GM12878 (cell line): ENCODE results near the gene KAT2A. TPM values are rescaled to one million over a fixed set of nuclear protein-coding genes. Genes with fewer than 3 reads are reported as not detected.

Experiments used
- ATAC-seq: fragments of 200-7000 bp; cut with Tn5 transposase; 3 replicates; pipeline ENCODE4 v1.9.1; 2020; ENCODE audit warnings: mild to moderate bottlenecking, moderate library complexity
- BruUV-seq: library from RNA; stranded (reverse); fragments of 400-500 nt; replicated peaks from 2 replicates; lab custom pipeline; 2021; lab: Mats Ljungman, UMichigan
- CTCF ChIA-PET: fragments of 300-600 bp; sonication (Branson Sonifier 250); formaldehyde crosslinking; extraction: SDS; loops from one replicate; lab custom pipeline; 2021; ENCODE audit warnings: inconsistent platforms; lab: Yijun Ruan, JAX
- POLR2A ChIA-PET: fragments of 350-600 bp; formaldehyde crosslinking; extraction: SDS; loops from one replicate; lab custom pipeline; 2021; ENCODE audit warnings: inconsistent platforms; lab: Charles Lee
- RAD21 ChIA-PET: fragments of 300-600 bp; sonication (Branson Sonifier 250); formaldehyde crosslinking; loops from one replicate; lab custom pipeline; 2023; ENCODE audit warnings: antibody characterized with exemption; ENCODE audit not compliant: unreplicated experiment; lab: Charles Lee
- SMC1A ChIA-PET: fragments of 300-600 bp; sonication (Branson Sonifier 250); formaldehyde crosslinking; loops from one replicate; lab custom pipeline; 2023; ENCODE audit not compliant: unreplicated experiment, uncharacterized antibody; lab: Charles Lee
- DNase-seq: peaks from one replicate; pipeline ENCODE4 v3.0.0-alpha.2; 2011; ENCODE audit warnings: low read depth, low spot score
- FAIRE-seq: peaks from 3 replicates; lab custom pipeline; 2011; peaks lifted over from hg19 to GRCh38; lab: Jason Lieb, UNC
- H2AFZ ChIP-seq: 2 replicates; pipeline ENCODE4 v1.6.0; 2011; ENCODE audit warnings: low read depth, low read length, control low read depth; ENCODE audit not compliant: control insufficient read depth
- H3K27ac ChIP-seq: 2 replicates; pipeline ENCODE4 v1.5.1; 2011; ENCODE audit warnings: control low read depth; ENCODE audit not compliant: control insufficient read depth, insufficient read depth
- H3K27me3 ChIP-seq, 2 experiments: replicated peaks in 1 of 2; 2 replicates each; pipeline versions ENCODE4 v1.6.0 to v1.6.1; 2011; ENCODE audit warnings: low read length in 1 of 2; ENCODE audit not compliant: control insufficient read depth in 2 of 2, insufficient read depth in 2 of 2
- H3K36me3 ChIP-seq, 2 experiments: 2 replicates each; pipeline ENCODE4 v1.5.1; 2011; ENCODE audit warnings: low read length in 1 of 2; ENCODE audit not compliant: control insufficient read depth in 2 of 2, insufficient read depth in 2 of 2
- H3K4me1 ChIP-seq: 2 replicates; pipeline ENCODE4 v1.6.1; 2011; ENCODE audit warnings: mild to moderate bottlenecking, low read length, moderate library complexity, mixed read lengths; ENCODE audit not compliant: control insufficient read depth, insufficient read depth
- H3K4me2 ChIP-seq: 2 replicates; pipeline ENCODE4 v1.6.0; 2011; ENCODE audit warnings: control low read depth; ENCODE audit not compliant: control insufficient read depth, insufficient read depth
- H3K4me3 ChIP-seq: fragments of 200-600 bp; sonication (generic); 2 replicates; pipeline ENCODE4 v1.5.1; 2016
- H3K79me2 ChIP-seq: 2 replicates; pipeline ENCODE4 v1.6.0; 2011; ENCODE audit warnings: low read length; ENCODE audit not compliant: control insufficient read depth, insufficient read depth
- H3K9ac ChIP-seq: 2 replicates; pipeline ENCODE4 v1.8.0; 2011; ENCODE audit warnings: low read length, control low read depth, mixed read lengths; ENCODE audit not compliant: control insufficient read depth, insufficient read depth
- H3K9me3 ChIP-seq: replicated peaks from 3 replicates; pipeline ENCODE4 v1.5.1; 2011; ENCODE audit warnings: mild to moderate bottlenecking, low read length; ENCODE audit not compliant: control insufficient read depth, insufficient read depth
- H4K20me1 ChIP-seq: 2 replicates; pipeline ENCODE4 v1.6.0; 2011; ENCODE audit not compliant: control insufficient read depth, insufficient read depth
- ATF7 ChIP-seq: fragments of 450-650 bp; IDR thresholded peaks from 2 replicates; pipeline ENCODE4 v1.6.1; 2016; ENCODE audit warnings: low read depth, mild to moderate bottlenecking
- CEBPB ChIP-seq, 2 experiments: fragments of 150-350 bp in 1 of 2; IDR thresholded peaks; 2 replicates each; pipeline ENCODE4 v1.6.1; 2012 to 2014; ENCODE audit warnings: low read depth in 2 of 2, low read length in 2 of 2, borderline replicate concordance in 1 of 2, inconsistent platforms in 1 of 2
- IKZF2 ChIP-seq, 2 experiments: fragments of 450-650 bp; IDR thresholded peaks; 2 replicates each; pipeline ENCODE4 v1.6.1; 2017; ENCODE audit warnings: mild to moderate bottlenecking in 2 of 2, moderate library complexity in 2 of 2
- NR2C2 ChIP-seq: IDR thresholded peaks from 2 replicates; pipeline ENCODE4 v1.6.1; 2011; ENCODE audit warnings: borderline replicate concordance, low read depth; ENCODE audit not compliant: control insufficient read depth, insufficient read length
- ZBTB4 ChIP-seq: fragments of 450-650 bp; formaldehyde crosslinking; IDR thresholded peaks from 2 replicates; pipeline ENCODE4 v1.4.0; 2022; ENCODE audit warnings: mild to moderate bottlenecking, moderate library complexity
- WGBS: methylation state at CpG from one replicate; pipeline ENCODE4 v1.1.6; 2016; ENCODE audit warnings: low lambda C conversion rate; ENCODE audit not compliant: insufficient replicate concordance, insufficient coverage; ENCODE audit errors: missing lambda C conversion rate; 5-methylcytosine and 5-hydroxymethylcytosine counted together
- in situ Hi-C: fragments of 300-500 bp; cut with MboI; formaldehyde crosslinking; loops from 9 replicates; pipeline ENCODE4 v1.14.3; 2018; ENCODE audit warnings: mixed read lengths
- intact Hi-C: fragments of 100-400 bp; cut with micrococcal nuclease; formaldehyde crosslinking; loops from one replicate; pipeline ENCODE4 v1.14.2; 2022; ENCODE audit not compliant: unreplicated experiment
- polyA plus RNA-seq, 11 experiments: library from polyadenylated mRNA; depleted of rRNA in 4 of 11; unstranded in 6 of 11; stranded (reverse) in 5 of 11; fragments of >200 nt; fragmentation: Nextera tagmentation in 4 of 11; fragmentation: Illumina TruSeq in 1 of 11; extraction: Ambion mirVana in 4 of 11; extraction: Trizol in 1 of 11; gene quantifications; 1 replicate in 1 of 11; 2 replicates in 10 of 11; pipeline versions ENCODE4 v1.2.1 to v1.2.3, GENCODE V29; 2011 to 2016; ENCODE audit warnings: inconsistent platforms in 2 of 11, missing spikeins in 2 of 11, low read depth in 1 of 11
- total RNA-seq, 4 experiments: library from RNA; depleted of rRNA in 3 of 4; stranded (reverse); fragments of >200 nt in 3 of 4; fragmentation: Illumina TruSeq in 1 of 4; extraction: Trizol in 1 of 4; gene quantifications; 2 replicates each; pipeline versions ENCODE4 v1.2.1 to v1.2.3, GENCODE V29; 2013 to 2021
- TF ChIP-seq, protein P1 (sequence below): fragments of 450-650 bp; formaldehyde crosslinking; IDR thresholded peaks from 2 replicates; pipeline ENCODE4 v1.4.0; 2020; ENCODE audit warnings: mild to moderate bottlenecking, moderate library complexity
- TF ChIP-seq, protein P2 (sequence below): IDR thresholded peaks from 2 replicates; pipeline ENCODE4 v1.6.1; 2011; ENCODE audit warnings: low read depth, low read length, improper control_type of control experiment, borderline replicate concordance

The KAT2A gene
- total and polyA plus RNA-seq, 10 of the 15 experiments (the other 5 are each of a cell fraction or from before 2014, with no cell fraction given), result 0.85 to 47.5 (median 14.6) TPM

DNA sequence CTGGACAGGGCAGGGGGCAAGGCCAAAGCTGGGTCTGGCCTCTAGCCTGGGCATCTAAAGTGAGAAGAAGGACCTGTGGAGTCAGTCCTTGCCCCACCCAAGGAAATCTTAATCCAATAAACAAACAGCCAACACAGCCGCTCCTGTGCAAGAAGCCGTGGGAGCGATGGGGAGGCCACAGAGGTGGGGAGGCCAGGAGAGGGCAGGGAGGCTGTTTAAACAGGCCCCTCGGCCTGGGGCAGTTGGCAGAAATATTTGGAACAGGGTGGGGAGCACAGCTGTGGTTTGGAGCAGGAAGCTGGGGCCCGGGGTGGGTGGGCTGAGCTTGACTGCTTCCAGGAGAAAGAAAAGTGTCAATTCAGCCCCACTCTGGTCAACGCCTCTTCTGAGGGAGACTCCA, 28.2 kb downstream of the KAT2A start (continued):
- TF ChIP-seq ZBTB4, result no peak
- TF ChIP-seq, all 136 proteins: peak for 0

- H2AFZ ChIP-seq, result no peak overlapping the region
- no peaks in the 10 kb centered on the region for H3K9me3 ChIP-seq
- POLR2A ChIA-PET, result no interaction called here
- H3K27me3 ChIP-seq, result no peaks in the 10 kb centered on the region; a peak in 2 of 4 replicates
- BruUV-seq, result no TSS peak
- CTCF ChIA-PET, result interaction anchor here (0.8 to 1.8 kb wide), 6 partner anchors 10 to 142 kb away, joined by 3 to 10 read pairs (median 4); no protein-coding TSS in a partner anchor
- TF ChIP-seq NR2C2, result no peak
- TF ChIP-seq, protein P1, sequence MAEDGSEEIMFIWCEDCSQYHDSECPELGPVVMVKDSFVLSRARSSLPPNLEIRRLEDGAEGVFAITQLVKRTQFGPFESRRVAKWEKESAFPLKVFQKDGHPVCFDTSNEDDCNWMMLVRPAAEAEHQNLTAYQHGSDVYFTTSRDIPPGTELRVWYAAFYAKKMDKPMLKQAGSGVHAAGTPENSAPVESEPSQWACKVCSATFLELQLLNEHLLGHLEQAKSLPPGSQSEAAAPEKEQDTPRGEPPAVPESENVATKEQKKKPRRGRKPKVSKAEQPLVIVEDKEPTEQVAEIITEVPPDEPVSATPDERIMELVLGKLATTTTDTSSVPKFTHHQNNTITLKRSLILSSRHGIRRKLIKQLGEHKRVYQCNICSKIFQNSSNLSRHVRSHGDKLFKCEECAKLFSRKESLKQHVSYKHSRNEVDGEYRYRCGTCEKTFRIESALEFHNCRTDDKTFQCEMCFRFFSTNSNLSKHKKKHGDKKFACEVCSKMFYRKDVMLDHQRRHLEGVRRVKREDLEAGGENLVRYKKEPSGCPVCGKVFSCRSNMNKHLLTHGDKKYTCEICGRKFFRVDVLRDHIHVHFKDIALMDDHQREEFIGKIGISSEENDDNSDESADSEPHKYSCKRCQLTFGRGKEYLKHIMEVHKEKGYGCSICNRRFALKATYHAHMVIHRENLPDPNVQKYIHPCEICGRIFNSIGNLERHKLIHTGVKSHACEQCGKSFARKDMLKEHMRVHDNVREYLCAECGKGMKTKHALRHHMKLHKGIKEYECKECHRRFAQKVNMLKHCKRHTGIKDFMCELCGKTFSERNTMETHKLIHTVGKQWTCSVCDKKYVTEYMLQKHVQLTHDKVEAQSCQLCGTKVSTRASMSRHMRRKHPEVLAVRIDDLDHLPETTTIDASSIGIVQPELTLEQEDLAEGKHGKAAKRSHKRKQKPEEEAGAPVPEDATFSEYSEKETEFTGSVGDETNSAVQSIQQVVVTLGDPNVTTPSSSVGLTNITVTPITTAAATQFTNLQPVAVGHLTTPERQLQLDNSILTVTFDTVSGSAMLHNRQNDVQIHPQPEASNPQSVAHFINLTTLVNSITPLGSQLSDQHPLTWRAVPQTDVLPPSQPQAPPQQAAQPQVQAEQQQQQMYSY (CRISPR knock-in tag), result no peak
- TF ChIP-seq CEBPB (IDR thresholded peaks at IDR 0.05; ENCODE audit: borderline replicate concordance in 1 of 2, low read depth in 2 of 2, low read length in 2 of 2), result no peak
- TF ChIP-seq IKZF2 (IDR thresholded peaks at IDR 0.05), result no peak
- TF ChIP-seq, protein P2, sequence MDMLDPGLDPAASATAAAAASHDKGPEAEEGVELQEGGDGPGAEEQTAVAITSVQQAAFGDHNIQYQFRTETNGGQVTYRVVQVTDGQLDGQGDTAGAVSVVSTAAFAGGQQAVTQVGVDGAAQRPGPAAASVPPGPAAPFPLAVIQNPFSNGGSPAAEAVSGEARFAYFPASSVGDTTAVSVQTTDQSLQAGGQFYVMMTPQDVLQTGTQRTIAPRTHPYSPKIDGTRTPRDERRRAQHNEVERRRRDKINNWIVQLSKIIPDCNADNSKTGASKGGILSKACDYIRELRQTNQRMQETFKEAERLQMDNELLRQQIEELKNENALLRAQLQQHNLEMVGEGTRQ, result no peak
- TF ChIP-seq ATF7, result no peak
- no peaks in the 10 kb centered on the region for H3K79me2 ChIP-seq
- SMC1A ChIA-PET, result no interaction called here
- intact Hi-C loops (no loop called here), in situ Hi-C loops (no loop called here)
- no peak overlapping the region for H3K9ac ChIP-seq
- H3K27ac ChIP-seq, result no peak overlapping the region
- H4K20me1 ChIP-seq, result no peaks in the 10 kb centered on the region
- DNase-seq (no peak), ATAC-seq (no peak), FAIRE-seq (no peak)
- no peaks in the 10 kb centered on the region for H3K36me3 ChIP-seq
- WGBS, result 48% methylated on average over 8 of the region's 8 CpGs
- no peak overlapping the region for H3K4me2 ChIP-seq
- RAD21 ChIA-PET, result no interaction called here
- H3K4me3 ChIP-seq, result no peak overlapping the region
- no peaks in the 10 kb centered on the region for H3K4me1 ChIP-seq
Measured at GRCh38 chr17:42090964-42091790, 30.0 kb downstream of the KAT2A start.
